ENCODE data around the gene COG7.

GRCh38 chr16:23485841-23486240, 32.9 kb upstream of the COG7 start:
- TF ChIP-seq CTCF (IDR thresholded peaks at IDR 0.05) (no peak), EP300 (IDR thresholded peaks at IDR 0.05) (no peak), POLR2A (IDR thresholded peaks at IDR 0.05) (no peak)
